Ovary (tissue), 9 donors: ENCODE measurements around the gene ARHGEF7. TPM values are rescaled to one million over a fixed set of nuclear protein-coding genes. Genes with fewer than 3 reads are reported as not detected.
A peak's percentile ranks its signal among the peaks of the same experiment; 100 is the strongest.

Source experiments
- DNase-seq, 5 donors: peaks; one replicate each; pipeline ENCODE4 v3.0.0-alpha.2; 2019 to 2020
- H3K27ac ChIP-seq, 2 donors: fragments of 200-600 bp; one replicate each; pipeline versions ENCODE4 v1.5.1 to v1.8.0; 2019 to 2022
- H3K27me3 ChIP-seq: fragments of 200-600 bp; one replicate; pipeline ENCODE4 v1.8.0; 2022
- H3K36me3 ChIP-seq: fragments of 200-600 bp; sonication (generic); one replicate; pipeline ENCODE4 v1.5.1; 2019
- H3K4me1 ChIP-seq: one replicate; pipeline ENCODE4 v1.8.1; 2013; ENCODE audit warnings: mild to moderate bottlenecking, moderate library complexity; ENCODE audit not compliant: insufficient read depth
- H3K4me3 ChIP-seq: fragments of 200-600 bp; sonication (generic); one replicate; pipeline ENCODE4 v1.5.1; 2017
- H3K9me3 ChIP-seq, 2 donors: fragments of 200-600 bp in 1 of 2; sonication (generic) in 1 of 2; one replicate each; pipeline versions ENCODE4 v1.5.1 to v1.8.1; 2013 to 2019; ENCODE audit warnings: mild to moderate bottlenecking in 1 of 2, moderate library complexity in 1 of 2
- CTCF ChIP-seq, 3 donors: fragments of 450-650 bp in 2 of 3; fragments of 200-600 bp in 1 of 3; IDR thresholded peaks; one replicate each; pipeline versions ENCODE4 v1.5.1 to v1.8.0; 2016 to 2022; ENCODE audit warnings: antibody characterized with exemption in 3 of 3, mild to moderate bottlenecking in 1 of 3
- EP300 ChIP-seq: sonication (generic); formaldehyde crosslinking; IDR thresholded peaks from one replicate; pipeline ENCODE4 v1.6.1; 2017; ENCODE audit warnings: antibody characterized with exemption
- POLR2A ChIP-seq: fragments of 450-650 bp; IDR thresholded peaks from one replicate; pipeline ENCODE4 v1.6.1; 2017; ENCODE audit warnings: antibody characterized with exemption, mild to moderate bottlenecking, moderate library complexity
- WGBS, 3 donors: extraction: QIAGEN DNeasy Blood & Tissue Kit in 1 of 3; methylation state at CpG; one replicate each; pipeline versions ENCODE4 v1.1.5 to v1.1.7; 2013 to 2017; 5-methylcytosine and 5-hydroxymethylcytosine counted together
- intact Hi-C, 4 donors: fragments of 100-400 bp; cut with DNase I; formaldehyde crosslinking; loops; one replicate each; pipeline versions ENCODE4 v1.11.0 to v1.15.1; 2022 to 2023
- polyA plus RNA-seq, 2 donors: library from polyadenylated mRNA; stranded (reverse); fragments of 200-250 nt in 1 of 2; fragments of 350-450 nt in 1 of 2; fragmentation: Illumina TruSeq in 1 of 2; extraction: RNeasy Lipid Tissue Mini Kit (QIAGEN cat#74804) in 1 of 2; gene quantifications; one replicate each; pipeline ENCODE4 v1.2.3, GENCODE V29; 2013 to 2014
- total RNA-seq, 7 donors: library from RNA; depleted of rRNA in 2 of 7; stranded (reverse); fragments of >200 nt in 2 of 7; fragmentation: NEBNext Ultra II Directional in 3 of 7; extraction: Animal tissue kit (Norgen Biotek cat#: 25700) in 3 of 7; gene quantifications; one replicate each; pipeline versions ENCODE4 v1.1.0 to v1.2.4, GENCODE V29; 2016 to 2023
- donor health status: DM: no; HTN: no; CAD: no; lungs with moderate emphysema.
- donor health status: DM: no; HTN: no; CAD: no.
- donor health status: Bipolar disorder and iron deficiency.
- donor health status: DM: yes; HTN: yes; CAD: no.
- donor health status: DM: no; HTN: no; CAD: no.
- donor health status: DM: yes; HTN: yes; CAD: no.

Gene ARHGEF7
- total and polyA plus RNA-seq, 9 donors, result 27.6 to 58.5 (median 52.2) TPM

- no peak for DNase-seq
- H3K27me3 ChIP-seq, result no peaks in the 10 kb centered on the region
Measured at GRCh38 chr13:111319998-111320911, 205.1 kb downstream of the ARHGEF7 start, which contains the start of gene TEX29. Gene TEX29 (plus strand): TSS chr13:111320642. CDS start chr13:111320891, 249 bp downstream.

GRCh38 chr13:111322001-111322915 lies 207.1 kb downstream of the ARHGEF7 start:
- Histone ChIP-seq H3K4me1 (no peaks in the 10 kb centered on the region), H3K27ac (no peak overlapping the region), H3K9me3 (no peaks in the 10 kb centered on the region), H3K36me3 (no peaks in the 10 kb centered on the region), H3K4me3 (no peak overlapping the region), H3K27me3 (no peaks in the 10 kb centered on the region)
- DNase-seq, result no peak
- TF ChIP-seq EP300, result no peak
- no peak for TF ChIP-seq CTCF (IDR thresholded peaks at IDR 0.05)
- TF ChIP-seq POLR2A, result no peak
- intact Hi-C loops, result no loop called here
- 86 to 91% (median 89%) methylated on average over 19 of the region's 19 CpGs for WGBS, 3 donors

More at GRCh38 chr13:111319998-111320911, 205.1 kb downstream of the ARHGEF7 start, which contains the start of gene TEX29:
- Histone ChIP-seq H3K9me3 (no peaks in the 10 kb centered on the region), H3K36me3 (no peaks in the 10 kb centered on the region), H3K27ac (no peak within 1 kb of the TSS), H3K4me3 (no peak within 1 kb of the TSS), H3K4me1 (no peaks in the 10 kb centered on the region)
- WGBS, 3 donors, result 70 to 80% (median 74%) methylated on average over 35 of the region's 35 CpGs
- TF ChIP-seq CTCF (IDR thresholded peaks at IDR 0.05), result no peak
- no peak for TF ChIP-seq EP300
- no peak for TF ChIP-seq POLR2A
- intact Hi-C loops, result no loop called here

GRCh38 chr13:111322916-111323331 lies 207.8 kb downstream of the ARHGEF7 start:
- Histone ChIP-seq H3K27me3 (no peaks in the 10 kb centered on the region), H3K9me3 (no peaks in the 10 kb centered on the region), H3K27ac (no peak overlapping the region), H3K4me1 (no peaks in the 10 kb centered on the region), H3K36me3 (no peaks in the 10 kb centered on the region), H3K4me3 (no peak overlapping the region)
- WGBS, 3 donors, result 65 to 88% (median 75%) methylated on average over 7 of the region's 7 CpGs
- TF ChIP-seq POLR2A, result no peak
- no peak for TF ChIP-seq EP300
- TF ChIP-seq CTCF (IDR thresholded peaks at IDR 0.05), result no peak
- DNase-seq, result no peak
- intact Hi-C loops, result no loop called here

GRCh38 chr13:111323549-111323948 lies 208.4 kb downstream of the ARHGEF7 start:
- no peak for TF ChIP-seq POLR2A
- TF ChIP-seq CTCF (IDR thresholded peaks at IDR 0.05), result no peak
- TF ChIP-seq EP300, result no peak
- WGBS, 3 donors, result 73 to 80% (median 74%) methylated on average over 14 of the region's 14 CpGs
- no peak overlapping the region for H3K27ac ChIP-seq

More at GRCh38 chr13:111323549-111323948, 208.4 kb downstream of the ARHGEF7 start:
- Histone ChIP-seq H3K27me3 (no peaks in the 10 kb centered on the region), H3K9me3 (no peaks in the 10 kb centered on the region), H3K4me3 (no peak overlapping the region), H3K4me1 (no peaks in the 10 kb centered on the region), H3K36me3 (no peaks in the 10 kb centered on the region)
- intact Hi-C loops, result no loop called here
- peak in 1 of 5 donors; percentile 4 for DNase-seq
